HG03558 (cell line): ENCODE results near the gene TMEM45B.
"Not testable (repeated sequence)": the region's sequence is repeated elsewhere in the genome, so short reads cannot be mapped to it uniquely, and the experiment has no call there.

ENCODE experiments used
- ATAC-seq: cut with Tn5 transposase; IDR thresholded peaks from one replicate; pipeline ENCODE4 v1.9.1; 2021; ENCODE audit warnings: moderate number of reproducible peaks; ENCODE audit not compliant: unreplicated experiment; ENCODE audit errors: extremely low read depth

Gene TMEM45B

GRCh38 chr11:129815596-129816461, at the start of gene TMEM45B:
Gene TMEM45B (plus strand): TSS chr11:129815848. CDS start chr11:129852483, 36,635 bp downstream.
- ATAC-seq = no peak

GRCh38 chr11:129766898-129767604, 48.6 kb upstream of the TMEM45B start:
- no peak for ATAC-seq

GRCh38 chr11:129767827-129768226, 47.8 kb upstream of the TMEM45B start:
- no peak for ATAC-seq

GRCh38 chr11:129768356-129768755, 47.3 kb upstream of the TMEM45B start:
- no peak for ATAC-seq

- ATAC-seq = no peak
Observed at GRCh38 chr11:129769059-129769458, 46.6 kb upstream of the TMEM45B start.

- ATAC-seq = no peak
Observed at GRCh38 chr11:129770993-129771392, 44.7 kb upstream of the TMEM45B start.

GRCh38 chr11:129771456-129771855, 44.2 kb upstream of the TMEM45B start:
- ATAC-seq = not testable (repeated sequence)

GRCh38 chr11:129778877-129779276, 36.8 kb upstream of the TMEM45B start:
- no peak for ATAC-seq

- no peak for ATAC-seq
Observed at GRCh38 chr11:129779342-129779741, 36.3 kb upstream of the TMEM45B start.

- ATAC-seq = no peak
Observed at GRCh38 chr11:129785383-129786111, 30.1 kb upstream of the TMEM45B start.

GRCh38 chr11:129786112-129786416, 29.6 kb upstream of the TMEM45B start:
- ATAC-seq = not testable (repeated sequence)

GRCh38 chr11:129787532-129788155, 28.0 kb upstream of the TMEM45B start:
- ATAC-seq = no peak

GRCh38 chr11:129788278-129788677, 27.4 kb upstream of the TMEM45B start:
- ATAC-seq = no peak

GRCh38 chr11:129790106-129790505, 25.5 kb upstream of the TMEM45B start:
- ATAC-seq = no peak

GRCh38 chr11:129791515-129791914, 24.1 kb upstream of the TMEM45B start:
- no peak for ATAC-seq

- no peak for ATAC-seq
Observed at GRCh38 chr11:129792663-129793062, 23.0 kb upstream of the TMEM45B start.

GRCh38 chr11:129795089-129795488, 20.6 kb upstream of the TMEM45B start:
- ATAC-seq = no peak

GRCh38 chr11:129798212-129798611, 17.4 kb upstream of the TMEM45B start:
- no peak for ATAC-seq

GRCh38 chr11:129800162-129800561, 15.5 kb upstream of the TMEM45B start:
- ATAC-seq = not testable (repeated sequence)

GRCh38 chr11:129800655-129801054, 15.0 kb upstream of the TMEM45B start:
- no peak for ATAC-seq
